ELF-1 (cell line): ENCODE results near the gene PHYKPL.
"Not testable (repeated sequence)": the region's sequence is repeated elsewhere in the genome, so short reads cannot be mapped to it uniquely, and the experiment has no call there.

Experiments
- DNase-seq: peaks from one replicate; pipeline ENCODE4 v3.0.0-alpha.2; 2016; ENCODE audit warnings: low read depth, low spot score

PHYKPL gene

GRCh38 chr5:178265746-178266145 is 33.1 kb upstream of the PHYKPL start:
- no peak for DNase-seq

GRCh38 chr5:178264044-178264443 is 31.4 kb upstream of the PHYKPL start:
- no peak for DNase-seq

GRCh38 chr5:178261666-178262600 is 29.3 kb upstream of the PHYKPL start:
- DNase-seq = peak; percentile 34

GRCh38 chr5:178259623-178260536 is 27.3 kb upstream of the PHYKPL start:
- DNase-seq = no peak

- DNase-seq = no peak
Observed at GRCh38 chr5:178257650-178258049, 25.0 kb upstream of the PHYKPL start.

GRCh38 chr5:178256746-178257145 is 24.1 kb upstream of the PHYKPL start:
- DNase-seq = no peak

GRCh38 chr5:178253632-178254031 is 21.0 kb upstream of the PHYKPL start:
- not testable (repeated sequence) for DNase-seq

GRCh38 chr5:178252258-178252657 is 19.7 kb upstream of the PHYKPL start:
- no peak for DNase-seq

- DNase-seq = no peak
Observed at GRCh38 chr5:178250263-178250662, 17.7 kb upstream of the PHYKPL start.

GRCh38 chr5:178249191-178249989 is 16.8 kb upstream of the PHYKPL start:
- DNase-seq = no peak

- DNase-seq = no peak
Observed at GRCh38 chr5:178248750-178249149, 16.1 kb upstream of the PHYKPL start.

- no peak for DNase-seq
Observed at GRCh38 chr5:178247481-178248456, 15.2 kb upstream of the PHYKPL start.

- DNase-seq = no peak
Observed at GRCh38 chr5:178246624-178247279, 14.2 kb upstream of the PHYKPL start.

- DNase-seq = no peak
Observed at GRCh38 chr5:178245389-178245788, 12.8 kb upstream of the PHYKPL start.

GRCh38 chr5:178244576-178244975 is 12.0 kb upstream of the PHYKPL start:
- no peak for DNase-seq

GRCh38 chr5:178242416-178242815 is 9.8 kb upstream of the PHYKPL start:
- no peak for DNase-seq

GRCh38 chr5:178241688-178242231 is 9.2 kb upstream of the PHYKPL start:
- no peak for DNase-seq

- no peak for DNase-seq
Observed at GRCh38 chr5:178241231-178241663, 8.6 kb upstream of the PHYKPL start.

- DNase-seq = no peak
Observed at GRCh38 chr5:178240766-178241165, 8.2 kb upstream of the PHYKPL start.
